Tibial nerve (tissue), 4 donors: ENCODE measurements around the gene ZBTB7C.

ENCODE experiments used
- EP300 ChIP-seq, 2 donors: sonication (generic); formaldehyde crosslinking; IDR thresholded peaks; one replicate each; pipeline ENCODE4 v1.6.1; 2017; ENCODE audit warnings: antibody characterized with exemption in 2 of 2, mild to moderate bottlenecking in 1 of 2
- TF ChIP-seq, protein P1 (sequence below), 5 experiments: fragments of 200-600 bp in 3 of 5; fragments of 450-650 bp in 2 of 5; sonication (generic) in 3 of 5; IDR thresholded peaks; one replicate each; pipeline ENCODE4 v1.5.1; 2016 to 2019; ENCODE audit warnings: antibody characterized with exemption in 5 of 5, mild to moderate bottlenecking in 3 of 5, moderate library complexity in 2 of 5

- TF ChIP-seq EP300 (IDR thresholded peaks at IDR 0.05) = no peak
- TF ChIP-seq, protein P1, sequence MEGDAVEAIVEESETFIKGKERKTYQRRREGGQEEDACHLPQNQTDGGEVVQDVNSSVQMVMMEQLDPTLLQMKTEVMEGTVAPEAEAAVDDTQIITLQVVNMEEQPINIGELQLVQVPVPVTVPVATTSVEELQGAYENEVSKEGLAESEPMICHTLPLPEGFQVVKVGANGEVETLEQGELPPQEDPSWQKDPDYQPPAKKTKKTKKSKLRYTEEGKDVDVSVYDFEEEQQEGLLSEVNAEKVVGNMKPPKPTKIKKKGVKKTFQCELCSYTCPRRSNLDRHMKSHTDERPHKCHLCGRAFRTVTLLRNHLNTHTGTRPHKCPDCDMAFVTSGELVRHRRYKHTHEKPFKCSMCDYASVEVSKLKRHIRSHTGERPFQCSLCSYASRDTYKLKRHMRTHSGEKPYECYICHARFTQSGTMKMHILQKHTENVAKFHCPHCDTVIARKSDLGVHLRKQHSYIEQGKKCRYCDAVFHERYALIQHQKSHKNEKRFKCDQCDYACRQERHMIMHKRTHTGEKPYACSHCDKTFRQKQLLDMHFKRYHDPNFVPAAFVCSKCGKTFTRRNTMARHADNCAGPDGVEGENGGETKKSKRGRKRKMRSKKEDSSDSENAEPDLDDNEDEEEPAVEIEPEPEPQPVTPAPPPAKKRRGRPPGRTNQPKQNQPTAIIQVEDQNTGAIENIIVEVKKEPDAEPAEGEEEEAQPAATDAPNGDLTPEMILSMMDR (IDR thresholded peaks at IDR 0.05) = no peak
Measured at GRCh38 chr18:48137374-48138081, 271.7 kb downstream of the ZBTB7C start.
